Transverse colon (tissue), 4 donors: ENCODE measurements around the gene RAB38. TPM values are rescaled to one million over a fixed set of nuclear protein-coding genes. Genes with fewer than 3 reads are reported as not detected.

Experiments used
- DNase-seq: peaks from one replicate; pipeline ENCODE4 v3.0.0-alpha.2; 2019
- H3K27ac ChIP-seq, 4 donors: fragments of 200-600 bp; sonication (generic); 2 replicates each; pipeline ENCODE4 v1.5.1; 2016 to 2018; ENCODE audit warnings: inconsistent platforms in 4 of 4
- H3K27me3 ChIP-seq: fragments of 200-600 bp; sonication (generic); 2 replicates; pipeline ENCODE4 v1.5.1; 2017; ENCODE audit warnings: inconsistent platforms
- H3K36me3 ChIP-seq, 4 donors: fragments of 200-600 bp; sonication (generic); 2 replicates each; pipeline ENCODE4 v1.5.1; 2017 to 2019; ENCODE audit warnings: inconsistent platforms in 4 of 4
- H3K4me1 ChIP-seq, 4 donors: fragments of 200-600 bp; sonication (generic); 2 replicates each; pipeline ENCODE4 v1.5.1; 2017 to 2020; ENCODE audit warnings: inconsistent platforms in 4 of 4
- H3K4me3 ChIP-seq, 4 donors: fragments of 200-600 bp; sonication (generic); 1 replicate in 1 of 4; 2 replicates in 3 of 4; pipeline versions ENCODE4 v1.5.1 to v1.6.1; 2017 to 2019; ENCODE audit warnings: inconsistent platforms in 4 of 4
- H3K9me3 ChIP-seq, 2 donors: fragments of 200-600 bp; sonication (generic); 2 replicates each; pipeline ENCODE4 v1.5.1; 2017 to 2019; ENCODE audit warnings: inconsistent platforms in 2 of 2
- CTCF ChIP-seq, 5 experiments: fragments of 200-600 bp in 3 of 5; fragments of 450-650 bp in 2 of 5; sonication (generic) in 3 of 5; IDR thresholded peaks; 1 replicate in 2 of 5; 2 replicates in 3 of 5; pipeline ENCODE4 v1.5.1; 2016 to 2017; ENCODE audit warnings: antibody characterized with exemption in 5 of 5, inconsistent platforms in 3 of 5, mild to moderate bottlenecking in 2 of 5, moderate library complexity in 1 of 5
- EP300 ChIP-seq: sonication (generic); formaldehyde crosslinking; IDR thresholded peaks from one replicate; pipeline ENCODE4 v1.6.1; 2017; ENCODE audit warnings: antibody characterized with exemption, low read depth
- POLR2A ChIP-seq: fragments of 450-650 bp; IDR thresholded peaks from one replicate; pipeline ENCODE4 v1.6.1; 2016; ENCODE audit warnings: antibody characterized with exemption, mild to moderate bottlenecking, moderate library complexity
- POLR2AphosphoS5 ChIP-seq, 3 donors: sonication (generic); formaldehyde crosslinking; IDR thresholded peaks; one replicate each; pipeline ENCODE4 v1.6.1; 2016; ENCODE audit warnings: antibody characterized with exemption in 3 of 3
- WGBS, 2 donors: methylation state at CpG; one replicate each; pipeline ENCODE4 v1.1.5; 2018; ENCODE audit warnings: low coverage in 1 of 2; 5-methylcytosine and 5-hydroxymethylcytosine counted together
- in situ Hi-C, 4 donors: fragments of 200-750 bp; cut with MboI; loops; one replicate each; pipeline versions ENCODE4 v1.15.0 to v1.15.1; 2017; ENCODE audit warnings: low sequenced_read_pairs in 3 of 4, low pct_ligation_motif_present in 1 of 4, low pct_unique_long_range_greater_than_20kb in 1 of 4
- intact Hi-C: fragments of 100-400 bp; cut with DNase I; formaldehyde crosslinking; loops from one replicate; pipeline ENCODE4 v1.15.1; 2023; ENCODE audit warnings: low total_unique reads
- total RNA-seq, 4 donors: library from RNA; depleted of rRNA; stranded (reverse); fragments of >200 nt; gene quantifications; one replicate each; pipeline ENCODE4 v1.1.0, GENCODE V29; 2016

Gene RAB38
- total RNA-seq, 4 donors from 2014 or later, result 0.80 to 3.7 (median 1.6) TPM; not detected in 1

GRCh38 chr11:88195908-88196307 lies 20.7 kb upstream of the RAB38 start:
- Histone ChIP-seq H3K4me1 (no peaks in the 10 kb centered on the region), H3K9me3 (peaks cover 11 to 13% of the 10 kb centered on the region in 2 donors), H3K36me3 (no peaks in the 10 kb centered on the region), H3K4me3 (no peak overlapping the region), H3K27ac (no peak overlapping the region), H3K27me3 (no peaks in the 10 kb centered on the region)
- TF ChIP-seq POLR2AphosphoS5 (IDR thresholded peaks at IDR 0.05) (no peak), POLR2A (no peak), CTCF (IDR thresholded peaks at IDR 0.05) (no peak), EP300 (no peak)
- intact Hi-C loops, result no loop called here
- in situ Hi-C loops, result no loop called here
- no peak for DNase-seq

GRCh38 chr11:88194990-88195389 lies 19.7 kb upstream of the RAB38 start:
- in situ Hi-C loops, result no loop called here
- Histone ChIP-seq H3K4me1 (no peaks in the 10 kb centered on the region), H3K27ac (no peak overlapping the region), H3K4me3 (no peak overlapping the region), H3K36me3 (no peaks in the 10 kb centered on the region), H3K9me3 (peaks cover 11 to 13% of the 10 kb centered on the region in 2 donors), H3K27me3 (no peaks in the 10 kb centered on the region)
- 76 to 80% methylated on average over 1 of the region's 1 CpG for WGBS, 2 donors
- intact Hi-C loops, result no loop called here
- no peak for DNase-seq
- TF ChIP-seq CTCF (IDR thresholded peaks at IDR 0.05) (no peak), POLR2AphosphoS5 (IDR thresholded peaks at IDR 0.05) (no peak), POLR2A (no peak), EP300 (no peak)

- TF ChIP-seq POLR2AphosphoS5 (IDR thresholded peaks at IDR 0.05) (no peak), CTCF (IDR thresholded peaks at IDR 0.05) (no peak), EP300 (no peak), POLR2A (no peak)
- no peak overlapping the region for H3K4me3 ChIP-seq
- DNase-seq, result no peak
- H3K36me3 ChIP-seq, result no peaks in the 10 kb centered on the region
- H3K27me3 ChIP-seq, result no peaks in the 10 kb centered on the region
- in situ Hi-C loops (no loop called here), intact Hi-C loops (no loop called here)
- peaks cover 0 to 7% (median 0%) of the 10 kb centered on the region in 4 donors for H3K4me1 ChIP-seq
- no peak overlapping the region for H3K27ac ChIP-seq
- peaks cover 11 to 13% of the 10 kb centered on the region in 2 donors for H3K9me3 ChIP-seq
These were observed 18.0 kb upstream of the RAB38 start for GRCh38 chr11:88193278-88193677.

GRCh38 chr11:88188932-88189253 lies 13.7 kb upstream of the RAB38 start:
- Histone ChIP-seq H3K4me3 (no peak overlapping the region), H3K27me3 (no peaks in the 10 kb centered on the region), H3K4me1 (peaks cover 0 to 8% (median 0%) of the 10 kb centered on the region in 4 donors), H3K36me3 (no peaks in the 10 kb centered on the region), H3K9me3 (no peaks in the 10 kb centered on the region), H3K27ac (no peak overlapping the region)
- no peak for DNase-seq
- TF ChIP-seq POLR2A, result no peak
- TF ChIP-seq EP300, result no peak
- TF ChIP-seq POLR2AphosphoS5 (IDR thresholded peaks at IDR 0.05), result no peak
- TF ChIP-seq CTCF (IDR thresholded peaks at IDR 0.05), result no peak
- 23 to 27% methylated on average over 2 of the region's 2 CpGs for WGBS, 2 donors
- in situ Hi-C loops, result no loop called here
- intact Hi-C loops, result no loop called here
